Measurements from ENCODE around the gene ITGA2.

ITGA2 gene

DNA sequence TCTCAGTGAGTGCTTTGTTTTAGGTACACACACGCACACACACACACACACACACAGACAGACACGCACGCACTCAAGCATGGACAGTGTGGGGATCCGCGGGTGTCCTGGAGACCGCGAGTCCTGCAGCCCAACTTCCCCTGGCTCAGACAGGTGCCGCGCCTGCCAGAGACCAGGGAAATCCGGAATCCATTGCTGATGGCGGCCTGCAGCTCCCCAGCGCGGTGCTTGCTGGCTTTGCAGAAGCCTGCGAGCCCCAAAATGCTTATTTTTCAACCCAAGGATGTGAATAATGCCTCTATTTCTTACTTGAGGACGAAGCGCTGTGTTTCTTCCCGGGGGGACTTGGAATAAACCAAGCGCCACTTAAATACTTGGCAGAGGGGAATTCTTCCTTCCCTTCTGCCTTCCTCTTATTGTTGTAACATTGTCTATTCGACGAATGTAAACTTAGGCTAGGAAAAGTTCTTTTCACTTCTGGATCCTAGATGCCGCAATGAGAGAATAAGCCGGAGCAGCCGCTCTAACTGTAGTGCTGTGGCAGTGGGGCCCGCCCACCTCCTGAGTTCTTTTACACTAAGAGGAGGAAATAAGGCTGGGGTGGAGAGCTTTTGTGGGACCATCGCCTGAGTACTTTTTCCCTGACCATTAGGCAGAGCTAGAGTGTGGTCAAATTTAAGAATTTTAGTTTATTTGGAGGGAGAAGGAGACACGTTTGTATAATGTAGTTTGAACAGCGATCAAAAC lies 802 bp downstream of the ITGA2 start:
- DNase-seq: peak in 1 of 2 experiments; percentile 19

DNA sequence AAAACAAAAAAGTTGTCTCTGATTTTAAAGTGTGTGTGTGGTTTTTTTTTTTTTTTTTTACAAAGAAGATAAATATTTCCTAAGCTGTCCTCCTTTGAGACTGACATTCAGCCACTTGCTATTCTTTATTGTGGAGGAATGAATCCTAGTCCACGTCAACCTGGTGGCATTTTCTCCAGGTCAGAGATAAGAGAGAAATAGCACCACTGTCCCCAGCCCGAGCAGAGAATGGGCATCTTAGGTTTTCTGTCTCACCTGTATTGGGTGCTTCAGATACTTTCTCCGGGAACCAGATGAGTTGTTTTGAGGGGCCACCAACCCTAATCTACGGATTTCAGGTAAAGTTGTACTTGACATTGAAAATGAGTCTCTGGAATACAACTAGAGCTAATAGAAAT lies 1.4 kb downstream of the ITGA2 start:
- no peak for DNase-seq

DNA sequence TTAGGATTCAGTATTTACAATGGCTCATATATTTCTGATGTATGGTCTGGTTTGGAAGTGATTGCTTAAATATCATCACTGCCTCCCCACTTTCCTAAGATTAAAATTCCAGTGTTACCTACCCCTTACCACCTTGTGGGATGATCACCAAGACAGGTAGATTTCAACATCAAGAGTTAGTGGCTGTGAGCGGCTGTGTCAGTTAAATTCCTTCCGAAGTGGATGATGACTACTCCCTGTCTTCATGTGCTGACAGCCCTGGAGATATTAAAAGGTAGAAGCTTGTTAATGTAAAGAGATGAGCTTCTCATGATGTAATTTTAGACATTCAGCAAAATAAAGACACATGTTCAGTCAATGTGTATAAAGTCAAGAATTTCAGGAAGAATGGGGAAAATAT lies 4.2 kb downstream of the ITGA2 start:
- DNase-seq: no peak

DNA sequence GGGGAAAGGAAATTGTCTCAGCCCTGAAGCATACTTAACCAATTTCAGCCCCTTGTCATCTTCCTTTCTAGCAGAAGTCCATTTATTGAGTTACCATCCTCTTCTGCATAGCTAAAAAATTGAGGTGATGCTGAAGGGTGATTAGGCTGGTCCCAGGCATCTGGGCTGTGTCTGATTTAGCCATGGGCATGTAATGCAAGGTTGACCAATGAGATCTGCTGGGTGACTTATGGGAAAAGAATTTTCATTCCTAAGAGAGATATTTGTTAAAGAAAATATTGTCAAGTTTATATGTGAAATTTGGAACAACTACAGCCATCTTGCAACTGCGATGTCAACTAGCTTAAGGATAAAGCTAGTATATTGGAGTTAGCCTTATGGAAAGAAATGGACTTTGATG lies 5.1 kb downstream of the ITGA2 start:
- DNase-seq: no peak

DNA sequence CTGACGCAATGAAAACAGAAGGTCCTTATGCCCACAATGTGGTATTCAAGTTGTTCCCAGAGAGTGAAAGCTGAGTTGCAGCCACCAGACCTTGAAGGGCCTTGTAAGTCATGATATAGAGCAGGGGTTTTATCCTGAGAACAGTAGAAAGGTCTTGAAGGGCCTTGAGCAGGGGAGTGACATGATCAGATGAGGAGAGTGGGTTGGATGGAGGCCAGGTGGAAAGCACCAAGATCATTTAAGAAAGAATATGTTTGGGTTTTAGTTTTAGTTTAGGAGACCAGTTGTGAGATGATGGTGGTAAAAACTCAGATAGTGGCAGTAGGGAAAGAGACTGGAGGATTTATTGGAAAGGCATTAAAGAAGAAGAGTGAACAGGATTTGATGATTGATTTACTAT lies 5.9 kb downstream of the ITGA2 start:
- no peak for DNase-seq

DNA sequence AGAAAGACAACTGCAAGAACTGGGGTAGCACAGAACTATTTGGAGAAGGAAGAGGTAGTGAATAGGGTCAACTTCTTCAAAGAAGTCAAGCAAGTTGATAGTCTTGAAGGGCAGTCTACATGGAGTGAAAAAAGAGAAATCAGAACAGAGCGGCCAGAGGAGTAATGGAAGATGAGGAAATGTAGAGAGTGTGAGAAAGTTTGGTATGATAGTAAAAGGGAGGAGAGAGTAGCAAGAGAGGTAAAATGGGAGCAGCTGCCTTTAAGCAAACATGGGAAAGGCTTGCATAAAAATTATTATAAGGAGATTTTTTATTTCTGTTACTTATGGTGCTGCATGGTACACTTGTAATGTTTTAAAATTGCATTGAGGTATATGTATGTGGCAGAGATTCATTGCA lies 6.8 kb downstream of the ITGA2 start:
- DNase-seq: no peak

DNA sequence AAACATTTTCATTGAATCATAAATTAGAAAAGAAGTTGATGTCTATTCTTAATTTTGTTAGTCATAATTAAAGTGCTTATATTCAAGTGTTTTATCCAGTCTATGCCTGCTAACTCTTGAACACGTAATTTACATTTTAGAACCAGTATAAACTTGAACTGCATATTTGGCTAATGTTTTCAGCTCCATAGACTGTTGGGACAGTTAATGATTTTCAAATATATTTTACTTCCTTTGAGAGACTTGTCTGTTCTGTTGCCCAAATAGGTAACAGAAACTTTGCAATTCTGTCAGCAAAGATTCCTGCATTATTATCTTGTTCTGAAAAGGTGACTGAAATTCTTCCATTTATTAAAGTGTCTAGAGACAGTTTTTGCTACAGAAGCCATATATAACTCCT lies 7.8 kb downstream of the ITGA2 start:
- DNase-seq: no peak

DNA sequence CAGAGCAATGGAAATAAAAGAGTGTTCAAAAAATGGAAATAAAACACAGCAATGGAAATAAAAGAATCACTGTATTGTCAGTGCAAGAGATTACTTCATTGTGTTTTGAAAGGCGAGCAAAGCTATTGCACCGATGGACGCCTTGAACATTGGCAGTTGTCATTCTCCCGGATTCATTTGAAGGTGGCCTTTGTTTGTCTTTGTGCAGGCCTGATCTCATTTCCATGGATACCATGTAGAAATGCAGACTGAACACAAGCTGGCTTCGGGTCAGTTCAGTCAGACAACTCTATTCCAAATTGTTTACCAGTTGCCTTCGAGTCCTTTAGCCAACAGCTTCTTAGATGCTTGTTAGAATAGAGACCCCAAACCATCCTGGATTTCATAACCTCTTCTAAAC lies 8.3 kb downstream of the ITGA2 start:
- DNase-seq: no peak

DNA sequence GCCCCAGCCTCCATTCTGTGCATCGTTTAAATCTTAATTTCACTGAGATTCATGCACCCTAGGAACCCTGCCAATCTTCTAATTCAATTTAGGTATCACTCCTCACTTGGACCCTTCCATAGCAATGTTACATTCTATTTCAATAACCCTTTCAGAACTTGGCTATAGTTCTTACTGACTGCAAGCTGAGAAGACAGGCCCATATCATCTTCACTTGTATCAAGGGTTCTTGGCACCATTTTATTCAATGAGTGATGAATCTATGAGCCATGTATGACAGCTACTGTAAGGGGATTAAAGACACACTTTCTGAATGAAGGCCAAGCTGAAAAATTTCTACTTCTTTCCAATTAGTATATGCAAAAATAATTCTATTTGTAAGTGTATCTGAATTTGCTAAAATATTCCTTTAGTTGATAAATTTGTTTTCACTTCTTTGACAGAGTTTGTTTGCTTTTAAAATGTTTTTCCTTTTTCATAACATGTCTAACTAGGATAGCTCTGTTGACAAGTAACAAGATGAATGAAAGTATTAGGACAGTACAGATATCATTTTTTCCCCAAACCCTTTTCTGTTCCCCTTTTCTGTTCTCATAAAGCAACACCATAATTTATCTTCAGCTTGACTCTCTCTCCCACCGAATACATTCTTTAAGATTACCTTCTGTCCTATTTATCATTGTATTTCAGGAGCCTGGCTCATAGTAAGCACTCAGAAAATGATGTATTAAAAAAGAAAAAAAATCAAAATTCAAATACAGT lies 9.6 kb downstream of the ITGA2 start:
- DNase-seq: no peak

DNA sequence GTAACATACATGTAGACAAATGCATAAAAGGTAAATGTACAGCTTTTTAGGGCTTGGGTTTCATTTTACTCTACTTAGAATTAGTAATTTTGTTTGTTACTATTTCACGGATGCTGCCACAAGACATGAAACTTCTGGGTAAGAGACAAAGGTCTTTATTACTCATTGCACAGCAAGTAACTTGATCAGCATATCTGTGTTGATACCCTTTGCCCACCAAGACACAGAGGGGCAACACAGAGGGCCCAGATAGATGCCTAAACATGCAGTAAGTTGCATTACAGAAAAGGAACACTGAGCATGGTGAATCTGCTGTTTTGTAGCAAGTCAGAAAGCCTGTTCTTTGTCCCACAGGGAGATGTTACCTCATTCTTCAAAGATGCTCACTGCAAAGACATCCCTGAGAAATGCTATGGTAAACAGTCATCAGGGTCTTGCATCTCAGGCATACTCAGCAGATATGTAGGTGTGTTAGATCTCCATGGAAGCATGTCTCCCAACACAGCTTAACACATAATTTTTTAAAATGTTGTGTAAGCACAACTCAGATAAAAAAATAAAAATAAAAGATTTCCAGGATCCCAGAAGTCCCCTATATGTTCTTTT lies 10.3 kb downstream of the ITGA2 start:
- no peak for DNase-seq

DNA sequence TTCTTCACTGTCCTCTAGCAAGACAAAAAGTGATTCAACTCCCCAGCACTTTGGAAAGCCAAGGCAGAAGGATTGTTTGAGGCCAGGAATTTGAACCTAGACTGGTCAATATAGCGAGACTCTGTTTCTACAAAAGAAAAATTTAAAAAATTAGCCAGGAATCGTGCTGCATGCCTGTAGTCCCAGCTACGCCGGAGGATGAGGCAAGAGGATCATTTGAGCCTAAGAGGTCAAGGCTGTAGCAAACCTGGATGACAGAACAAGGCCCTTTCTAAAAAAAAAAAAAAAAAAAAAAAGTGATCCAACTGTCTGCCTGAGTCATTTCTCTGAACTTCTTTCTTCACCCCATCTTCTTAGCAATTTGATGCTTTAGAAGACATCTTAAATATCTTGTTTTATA lies 12.4 kb downstream of the ITGA2 start:
- no peak for DNase-seq

DNA sequence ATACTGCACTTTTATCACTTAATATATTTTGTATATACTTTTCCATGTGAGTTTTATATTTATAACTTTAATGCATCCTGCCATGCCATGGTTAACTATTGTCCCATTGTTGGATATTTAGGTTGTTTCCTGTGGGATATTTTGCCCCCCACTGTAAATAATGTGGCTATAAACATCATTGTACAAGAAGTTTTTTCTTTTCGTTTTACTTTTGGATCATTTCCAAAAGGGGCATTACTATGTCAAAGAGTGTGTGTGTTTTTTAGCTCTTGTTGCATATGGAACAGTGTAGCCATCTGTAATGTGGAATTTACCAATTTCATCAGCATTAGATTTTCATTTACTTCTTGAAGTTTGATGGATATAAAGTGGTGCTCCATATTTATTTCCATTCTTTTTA lies 13.3 kb downstream of the ITGA2 start:
- no peak for DNase-seq

DNA sequence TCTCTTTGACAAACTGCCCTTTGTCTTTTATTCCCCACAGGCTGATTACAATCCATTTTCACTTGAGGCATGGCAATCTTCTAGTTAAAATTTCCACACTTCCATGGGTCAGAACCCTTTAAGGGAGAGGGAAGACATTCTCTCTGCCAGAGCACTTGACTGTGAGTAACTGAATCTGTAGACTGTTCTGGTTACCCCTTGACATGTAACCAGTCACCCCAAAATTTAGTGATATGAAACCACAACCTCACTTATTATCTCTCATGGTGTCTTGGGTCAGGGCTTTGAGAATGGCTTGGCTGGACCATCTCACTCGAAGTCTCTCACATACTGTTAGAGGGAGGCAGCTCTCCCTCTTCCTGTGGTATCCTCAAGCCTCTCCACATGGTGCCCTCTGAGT lies 14.0 kb downstream of the ITGA2 start:
- DNase-seq: no peak

DNA sequence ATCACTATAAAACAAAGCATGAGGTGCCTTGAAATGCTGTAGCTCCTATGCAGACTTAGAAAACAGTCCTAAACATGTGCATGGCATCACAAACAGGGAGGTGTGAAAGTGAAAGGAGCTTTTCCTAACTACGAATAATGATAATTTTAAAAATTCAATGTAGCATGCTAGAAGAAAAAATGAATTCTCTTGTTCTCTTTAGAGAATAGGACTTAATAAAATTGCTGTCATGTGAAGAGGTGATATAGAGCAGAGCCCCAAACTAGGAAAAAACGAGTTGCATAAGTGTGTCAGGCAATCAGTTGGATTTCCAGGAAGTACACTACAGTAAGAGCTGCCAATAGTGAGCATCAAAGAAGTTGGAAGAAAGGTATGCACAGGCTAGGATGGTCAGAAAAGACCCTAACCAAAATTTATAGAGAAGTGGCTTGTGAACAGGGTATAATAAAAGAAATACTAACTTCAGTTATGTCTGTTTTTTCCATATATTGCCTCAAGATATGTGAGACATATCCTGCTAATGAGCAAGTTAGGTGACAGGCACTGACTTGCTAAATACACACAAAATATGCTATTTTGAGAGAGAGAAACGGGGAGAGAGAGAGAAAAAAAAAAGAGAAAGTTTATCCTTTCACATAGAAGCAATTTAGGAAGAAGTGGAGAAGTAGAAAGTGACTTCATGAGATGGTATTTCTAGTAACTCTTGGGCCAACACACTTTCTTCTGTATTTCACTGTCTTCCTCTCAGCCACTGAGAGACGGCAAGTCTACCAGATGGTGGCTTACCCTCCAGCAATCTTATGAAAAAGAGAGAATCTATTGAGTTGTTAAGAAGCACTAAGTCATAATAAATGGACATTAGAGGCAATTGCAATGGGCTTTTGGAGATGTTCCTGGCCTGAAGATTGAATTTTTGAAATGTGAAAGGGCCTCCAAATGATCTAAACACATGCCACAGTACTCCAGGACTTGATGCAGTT lies 18.0 kb downstream of the ITGA2 start:
- DNase-seq: no peak

DNA sequence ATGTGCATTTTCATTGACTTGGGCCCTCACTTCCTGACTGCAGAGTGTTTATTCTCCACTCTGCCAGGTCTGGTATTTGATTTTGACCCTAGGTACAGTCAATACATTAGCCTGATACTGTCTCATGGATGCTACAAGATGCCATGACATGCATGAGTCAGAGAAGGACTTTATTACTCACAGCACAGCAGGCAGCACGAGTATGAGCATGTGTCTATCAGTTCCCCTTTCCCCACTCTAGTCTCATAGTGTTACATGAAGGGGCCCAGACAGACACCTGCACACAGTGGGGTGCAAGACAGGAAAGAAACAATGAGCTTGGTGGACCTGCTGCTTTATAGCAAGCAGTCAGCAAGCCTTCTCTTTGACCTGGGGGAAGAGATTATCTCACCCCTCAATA lies 19.6 kb downstream of the ITGA2 start:
- peak in 1 of 2 experiments; percentile 24 for DNase-seq

DNA sequence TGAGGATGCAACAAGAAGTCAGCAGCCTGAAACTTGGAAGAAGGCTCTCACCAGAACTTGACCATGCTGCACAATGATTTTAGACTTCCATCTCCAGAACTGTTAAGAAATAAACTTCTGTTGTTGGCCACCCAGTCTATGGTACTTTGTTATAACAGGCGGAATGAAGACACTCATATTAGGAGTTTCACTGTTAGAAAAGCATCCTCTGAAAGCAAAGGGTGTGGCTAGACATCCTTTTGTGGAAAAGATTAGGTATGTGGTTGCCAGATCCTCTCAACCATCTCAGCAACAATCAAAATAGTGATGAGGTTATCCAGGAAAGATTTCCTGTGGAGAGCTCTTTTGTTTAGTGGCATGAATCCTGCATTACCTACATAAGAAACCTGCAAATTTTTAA lies 20.7 kb downstream of the ITGA2 start:
- DNase-seq: no peak

DNA sequence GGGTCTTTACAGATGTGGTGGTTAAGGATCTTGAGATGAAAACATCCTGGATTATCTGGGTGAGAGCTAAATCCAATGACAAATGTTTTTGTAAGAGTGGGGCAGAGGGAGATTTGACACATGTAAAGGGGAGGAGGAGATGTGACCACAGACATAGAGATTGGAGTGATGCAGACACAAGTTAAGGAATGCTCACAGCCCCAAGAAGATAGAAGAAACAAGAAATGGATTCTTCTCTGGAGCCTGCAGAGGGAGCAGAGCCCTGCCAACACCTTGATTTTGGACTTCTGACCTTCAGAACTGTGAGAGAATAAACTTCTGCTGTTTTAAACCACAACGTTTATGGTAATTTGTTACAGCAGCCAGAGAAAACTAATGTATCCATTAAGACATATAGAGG lies 21.7 kb downstream of the ITGA2 start:
- DNase-seq: no peak

DNA sequence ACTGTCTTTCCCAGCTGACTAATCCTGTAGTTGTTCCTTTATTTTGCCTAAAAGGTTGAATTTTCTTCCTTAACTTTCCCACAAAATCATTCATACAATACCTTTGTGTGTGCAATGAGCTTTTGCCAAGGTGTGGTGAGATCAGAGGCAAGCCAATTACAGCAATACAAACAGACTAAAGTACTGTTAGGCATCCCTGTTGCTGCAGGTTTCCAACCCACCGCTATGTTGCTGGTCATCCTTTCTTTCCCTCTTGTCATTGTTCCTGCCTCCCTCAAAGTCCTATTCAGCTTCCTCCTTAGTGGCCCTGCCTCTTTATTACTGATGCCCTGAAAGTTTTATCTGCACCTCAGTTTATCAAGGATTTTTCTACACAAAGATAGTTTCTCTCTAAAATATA lies 22.1 kb downstream of the ITGA2 start:
- no peak for DNase-seq

DNA sequence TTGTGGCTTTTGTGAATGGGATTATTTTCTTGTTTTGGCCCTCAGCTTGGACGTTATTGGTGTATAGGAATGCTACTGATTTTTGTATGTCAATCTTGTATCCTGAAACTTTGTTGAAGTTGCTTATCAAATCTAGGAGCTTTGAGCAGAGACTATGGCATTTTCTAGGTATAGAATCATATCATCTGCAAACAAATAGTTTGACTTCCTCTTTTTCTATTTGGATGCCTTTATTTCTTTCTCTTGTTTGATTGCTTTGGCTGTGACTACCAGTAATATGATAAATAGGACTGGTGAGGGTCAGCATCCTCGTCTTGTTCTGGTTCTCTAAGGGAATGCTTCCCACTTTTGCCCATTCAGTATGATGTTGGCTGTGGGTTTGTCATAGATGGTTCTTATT lies 24.7 kb downstream of the ITGA2 start:
- no peak for DNase-seq

DNA sequence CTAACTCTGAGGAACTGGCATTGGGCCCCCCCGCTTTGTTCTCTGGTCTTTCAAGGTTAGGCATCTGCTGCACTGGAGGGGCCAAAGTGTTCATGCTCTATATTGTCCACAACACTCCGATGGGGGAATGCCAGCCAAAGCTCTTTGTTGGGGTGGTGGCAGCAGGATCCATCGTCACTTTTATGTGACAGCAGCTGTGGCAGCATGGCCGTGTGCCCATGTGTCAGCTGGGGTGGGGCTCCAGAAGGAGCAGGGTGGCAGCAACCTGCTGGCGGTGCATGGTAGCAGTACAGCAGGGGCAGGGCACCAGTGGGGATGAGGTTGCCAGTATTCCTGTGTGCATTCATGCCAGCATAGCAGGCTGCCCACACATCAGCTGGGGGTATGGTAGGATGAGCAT lies 28.2 kb downstream of the ITGA2 start:
- DNase-seq: no peak

DNA sequence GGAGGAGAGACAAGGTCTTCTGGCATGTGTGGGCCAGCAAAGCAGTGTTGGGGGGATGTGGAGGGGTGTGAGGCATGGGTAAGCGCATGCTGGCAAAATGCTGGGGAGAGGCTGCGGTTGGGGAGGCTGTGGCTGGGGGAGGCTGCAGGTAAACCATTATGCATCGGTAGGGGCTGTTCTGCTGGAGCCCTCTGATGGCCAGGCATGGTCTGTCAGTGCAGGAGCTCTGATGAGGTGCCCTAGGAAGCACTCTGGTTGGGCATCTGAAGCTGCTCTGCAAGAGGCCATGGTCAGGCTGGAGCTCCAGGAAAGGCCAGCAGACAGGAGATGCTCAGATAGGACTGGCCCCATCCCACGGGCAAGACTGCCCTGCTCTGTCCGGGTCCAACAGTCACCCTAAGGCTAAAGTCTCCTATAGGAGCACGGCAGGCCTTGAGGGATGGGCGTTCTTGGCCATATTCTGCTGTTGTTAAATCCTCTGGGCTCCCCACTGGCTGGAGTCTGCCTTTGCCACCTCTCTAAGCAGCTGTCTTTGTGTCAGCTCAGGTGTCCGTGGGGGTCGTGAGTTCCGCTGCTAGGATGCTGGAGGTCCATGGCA lies 28.7 kb downstream of the ITGA2 start:
- DNase-seq: no peak

DNA sequence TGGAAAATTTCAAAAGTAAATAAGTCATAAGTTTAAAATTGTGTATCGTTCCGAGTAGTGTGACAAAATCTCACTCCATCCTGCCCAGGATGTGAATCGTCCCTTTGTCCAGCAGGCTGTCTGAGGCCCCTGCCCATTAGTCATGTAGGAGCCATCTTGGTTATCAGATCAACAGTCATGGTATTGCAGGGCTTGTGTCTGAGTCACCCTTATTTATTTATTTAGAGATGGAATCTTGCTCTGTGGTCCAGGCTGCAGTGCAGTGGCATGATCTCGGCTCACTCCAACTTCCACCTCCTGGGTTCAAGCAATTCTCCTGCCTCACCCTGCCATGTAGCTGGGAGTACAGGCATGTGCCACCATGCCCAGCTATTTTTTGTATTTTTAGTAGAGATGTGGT lies 30.2 kb downstream of the ITGA2 start:
- no peak for DNase-seq

Measured in AML-193 (cell line).